Ishikawa (cell line): ENCODE measurements around the gene COL23A1.

ENCODE experiments used
- EP300 ChIP-seq: IDR thresholded peaks from 2 replicates; pipeline ENCODE4 v1.6.1; 2012; ENCODE audit warnings: borderline replicate concordance
- FOXM1 ChIP-seq: IDR thresholded peaks from 2 replicates; pipeline ENCODE4 v1.6.1; 2012; ENCODE audit warnings: low read depth, borderline replicate concordance
- MAX ChIP-seq: IDR thresholded peaks from 2 replicates; pipeline ENCODE4 v1.6.1; 2012
- RAD21 ChIP-seq: IDR thresholded peaks from 2 replicates; pipeline ENCODE4 v1.6.1; 2012; ENCODE audit warnings: low read depth
- REST ChIP-seq: IDR thresholded peaks from 2 replicates; pipeline ENCODE4 v1.6.1; 2012; ENCODE audit warnings: low read depth, mild to moderate bottlenecking
- TAF1 ChIP-seq: IDR thresholded peaks from 2 replicates; pipeline ENCODE4 v1.6.1; 2012; ENCODE audit warnings: low read depth, mild to moderate bottlenecking
- YY1 ChIP-seq: IDR thresholded peaks from 2 replicates; pipeline ENCODE4 v1.6.1; 2012; ENCODE audit warnings: low read depth
- ZBTB7A ChIP-seq: IDR thresholded peaks from 2 replicates; pipeline ENCODE4 v1.6.1; 2012; ENCODE audit warnings: low read depth

- no peak for TF ChIP-seq MAX
- TF ChIP-seq ZBTB7A: no peak
- no peak for TF ChIP-seq TAF1
- TF ChIP-seq REST: no peak
- no peak for TF ChIP-seq FOXM1
- no peak for TF ChIP-seq EP300
- TF ChIP-seq RAD21: no peak
- no peak for TF ChIP-seq YY1
These were observed 240.4 kb downstream of the COL23A1 start for GRCh38 chr5:178349625-178350353.
